SK-N-SH (cell line): ENCODE data around the gene TMEM164. TPM values are rescaled to one million over a fixed set of nuclear protein-coding genes. Genes with fewer than 3 reads are reported as not detected.

Source experiments
- CTCF ChIA-PET: fragments of 300-600, 350-600 bp; formaldehyde crosslinking; extraction: SDS; loops from one replicate; lab custom pipeline; 2021; lab: Yijun Ruan, JAX
- POLR2A ChIA-PET: fragments of 350-600 bp; sonication (Branson Sonifier 250); formaldehyde crosslinking; extraction: SDS; loops from one replicate; lab custom pipeline; 2020; ENCODE audit warnings: antibody characterized with exemption, inconsistent platforms; lab: Yijun Ruan, JAX
- DNase-seq: peaks from one replicate; pipeline ENCODE4 v3.0.0; 2012
- H2AFZ ChIP-seq: fragments of 200-600 bp; sonication (generic); 2 replicates; pipeline ENCODE4 v1.8.1; 2016; ENCODE audit warnings: antibody characterized with exemption, mild to moderate bottlenecking, low read depth
- H3F3A ChIP-seq: fragments of 200-600 bp; sonication (generic); replicated peaks from 2 replicates; pipeline ENCODE3; 2016; ENCODE audit warnings: antibody characterized with exemption, mild to moderate bottlenecking; ENCODE audit not compliant: insufficient read depth
- H3K27ac ChIP-seq, 2 experiments: fragments of 200-500 bp in 1 of 2; fragments of 200-600 bp in 1 of 2; sonication (Bioruptor generic) in 1 of 2; sonication (generic), shearing (Covaris generic) in 1 of 2; 2 replicates each; pipeline versions ENCODE4 v1.5.1 to v1.6.1; 2014 to 2016; ENCODE audit warnings: low read depth in 2 of 2, inconsistent platforms in 1 of 2, low read length in 1 of 2, mild to moderate bottlenecking in 1 of 2, mixed read lengths in 1 of 2
- H3K27me3 ChIP-seq: fragments of 200-600 bp; sonication (generic), shearing (Covaris generic); 2 replicates; pipeline ENCODE4 v1.6.1; 2016; ENCODE audit warnings: mixed run types; ENCODE audit not compliant: insufficient read depth
- H3K36me3 ChIP-seq, 2 experiments: fragments of 200-500 bp in 1 of 2; fragments of 200-600 bp in 1 of 2; sonication (Bioruptor generic) in 1 of 2; sonication (generic) in 1 of 2; replicated peaks in 1 of 2; 2 replicates each; pipeline versions ENCODE3 to v1.5.1; 2014 to 2016; ENCODE audit warnings: low read length in 1 of 2, mild to moderate bottlenecking in 1 of 2; ENCODE audit not compliant: insufficient read depth in 2 of 2, control insufficient read depth in 1 of 2
- H3K4me1 ChIP-seq, 2 experiments: fragments of 200-500 bp in 1 of 2; fragments of 200-600 bp in 1 of 2; sonication (Bioruptor generic) in 1 of 2; sonication (generic), shearing (Covaris generic) in 1 of 2; 2 replicates each; pipeline versions ENCODE4 v1.5.1 to v1.6.1; 2014 to 2016; ENCODE audit warnings: low read depth in 1 of 2, low read length in 1 of 2, mixed run types in 1 of 2; ENCODE audit not compliant: insufficient read depth in 2 of 2, control insufficient read depth in 1 of 2
- H3K4me2 ChIP-seq: fragments of 200-600 bp; sonication (generic), shearing (Covaris generic); 2 replicates; pipeline ENCODE4 v1.6.1; 2017; ENCODE audit warnings: mixed run types
- H3K4me3 ChIP-seq, 2 experiments: fragments of 200-500 bp in 1 of 2; fragments of 200-600 bp in 1 of 2; sonication (Bioruptor generic) in 1 of 2; sonication (generic), shearing (Covaris generic) in 1 of 2; 2 replicates each; pipeline versions ENCODE4 v1.5.1 to v1.8.1; 2014 to 2016; ENCODE audit warnings: low read depth in 2 of 2, inconsistent platforms in 1 of 2, low read length in 1 of 2, mild to moderate bottlenecking in 1 of 2, mixed read lengths in 1 of 2, moderate library complexity in 1 of 2
- H3K79me2 ChIP-seq: fragments of 200-600 bp; sonication (generic); 2 replicates; pipeline ENCODE4 v1.8.1; 2017; ENCODE audit warnings: mild to moderate bottlenecking; ENCODE audit not compliant: insufficient read depth
- H3K9ac ChIP-seq: fragments of 200-600 bp; sonication (generic); 2 replicates; pipeline ENCODE4 v1.6.1; 2017; ENCODE audit warnings: mixed run types
- H3K9me2 ChIP-seq: fragments of 200-600 bp; sonication (generic); 2 replicates; pipeline ENCODE4 v1.6.1; 2017; ENCODE audit warnings: mixed run types
- H3K9me3 ChIP-seq: fragments of 200-600 bp; sonication (generic); 2 replicates; pipeline ENCODE4 v1.6.1; 2017; ENCODE audit warnings: mixed run types, mild to moderate bottlenecking, moderate library complexity
- H4K20me1 ChIP-seq: fragments of 200-600 bp; sonication (generic); 2 replicates; pipeline ENCODE4 v1.6.1; 2017; ENCODE audit warnings: mild to moderate bottlenecking, mixed run types; ENCODE audit not compliant: insufficient read depth
- CHD2 ChIP-seq: fragments of 150-350 bp; IDR thresholded peaks from 2 replicates; pipeline ENCODE4 v1.6.1; 2018; ENCODE audit warnings: low read length; ENCODE audit not compliant: partially characterized antibody
- EP300 ChIP-seq, 2 experiments: IDR thresholded peaks; 2 replicates each; pipeline versions ENCODE4 v1.4.0 to v1.6.1; 2012; ENCODE audit warnings: borderline replicate concordance in 1 of 2, low read depth in 1 of 2, low read length in 1 of 2
- EZH2phosphoT487 ChIP-seq: fragments of 200-600 bp; sonication (generic); IDR thresholded peaks from 2 replicates; pipeline ENCODE4 v1.6.1; 2017; ENCODE audit warnings: low read depth, mixed run types, mild to moderate bottlenecking, antibody characterized with exemption, moderate library complexity, borderline replicate concordance
- FOSL2 ChIP-seq: IDR thresholded peaks from 2 replicates; pipeline ENCODE4 v1.4.0; 2012; ENCODE audit warnings: low read depth, mild to moderate bottlenecking, moderate library complexity, borderline replicate concordance
- GATA2 ChIP-seq: sonication (generic); formaldehyde crosslinking; IDR thresholded peaks from 2 replicates; pipeline ENCODE4 v1.5.0; 2020; ENCODE audit warnings: mild to moderate bottlenecking, missing genetic modification reagents
- JUND ChIP-seq: IDR thresholded peaks from 2 replicates; pipeline ENCODE4 v1.4.0; 2012
- MEF2A ChIP-seq: IDR thresholded peaks from 2 replicates; pipeline ENCODE4 v1.4.0; 2012; ENCODE audit warnings: low read depth, borderline replicate concordance
- MXI1 ChIP-seq: IDR thresholded peaks from 2 replicates; pipeline ENCODE4 v1.6.1; 2012; ENCODE audit warnings: mild to moderate bottlenecking, low read depth, low read length, improper control_type of control experiment
- POLR2AphosphoS5 ChIP-seq: IDR thresholded peaks from 2 replicates; pipeline ENCODE4 v1.6.1; 2012; ENCODE audit warnings: low read depth, low read length
- RAD21 ChIP-seq: IDR thresholded peaks from 2 replicates; pipeline ENCODE4 v1.6.1; 2012; ENCODE audit warnings: mild to moderate bottlenecking, low read length
- REST ChIP-seq: IDR thresholded peaks from 2 replicates; pipeline ENCODE4 v1.6.1; 2012; ENCODE audit warnings: mild to moderate bottlenecking, low read depth, low read length, moderate library complexity
- RFX5 ChIP-seq: IDR thresholded peaks from 2 replicates; pipeline ENCODE4 v1.6.1; 2012; ENCODE audit warnings: mild to moderate bottlenecking, improper control_type of control experiment, low read length
- SIN3A ChIP-seq: IDR thresholded peaks from 2 replicates; pipeline ENCODE4 v1.6.1; 2012; ENCODE audit warnings: low read depth, mild to moderate bottlenecking, low read length, moderate library complexity, borderline replicate concordance
- SMC3 ChIP-seq: IDR thresholded peaks from 2 replicates; pipeline ENCODE4 v1.6.1; 2012; ENCODE audit warnings: low read depth, low read length, improper control_type of control experiment
- TCF12 ChIP-seq: IDR thresholded peaks from 2 replicates; pipeline ENCODE4 v1.4.0; 2012
- USF2 ChIP-seq: fragments of 150-350 bp; IDR thresholded peaks from 2 replicates; pipeline ENCODE4 v1.6.1; 2017; ENCODE audit warnings: antibody characterized with exemption, low read length, low read depth, borderline replicate concordance
- YY1 ChIP-seq: IDR thresholded peaks from 2 replicates; pipeline ENCODE4 v1.4.0; 2012; ENCODE audit warnings: low read depth, mild to moderate bottlenecking
- ZBTB33 ChIP-seq: IDR thresholded peaks from 2 replicates; pipeline ENCODE4 v1.4.0; 2012; ENCODE audit warnings: low read depth, borderline replicate concordance
- WGBS: methylation state at CpG from one replicate; pipeline ENCODE4 v1.1.6; 2017; ENCODE audit warnings: low lambda C conversion rate; 5-methylcytosine and 5-hydroxymethylcytosine counted together
- polyA plus RNA-seq, 3 experiments: library from polyadenylated mRNA; depleted of rRNA; stranded (reverse); fragments of >200 nt; gene quantifications; 2 replicates each; pipeline ENCODE4 v1.2.3, GENCODE V29; 2012

TMEM164 gene
- polyA plus RNA-seq, 1 of the 3 experiments (the other 2 are of a cell fraction), result 11.9 TPM

GRCh38 chrX:110046971-110047370 lies 44.1 kb downstream of the TMEM164 start (continued):
- no peak for TF ChIP-seq POLR2AphosphoS5
- TF ChIP-seq SIN3A, result no peak
- TF ChIP-seq USF2, result no peak
- TF ChIP-seq MEF2A, result no peak
- no peak for TF ChIP-seq RAD21

- CTCF ChIA-PET, result no interaction called here
- peaks cover 7% of the 10 kb centered on the region; the same call in 1 of the 2 replicates for H3K27me3 ChIP-seq
- H4K20me1 ChIP-seq, result no peaks in the 10 kb centered on the region
- no peaks in the 10 kb centered on the region for H3K9me2 ChIP-seq
- H3K9me3 ChIP-seq, result no peaks in the 10 kb centered on the region
- no peaks in the 10 kb centered on the region; a peak in 1 of 4 replicates for H3K4me1 ChIP-seq
- no peak for TF ChIP-seq FOSL2
- TF ChIP-seq USF2, result no peak
- TF ChIP-seq MXI1, result no peak
- TF ChIP-seq MEF2A, result no peak
- TF ChIP-seq EP300 (IDR thresholded peaks at IDR 0.05; ENCODE audit: borderline replicate concordance in 1 of 2, low read depth in 1 of 2, low read length in 1 of 2), result no peak
- no peak for TF ChIP-seq GATA2 (CRISPR knock-in tag)
- no peak for TF ChIP-seq ZBTB33
- TF ChIP-seq SIN3A, result no peak
- TF ChIP-seq TCF12, result no peak
- TF ChIP-seq CHD2, result no peak
- TF ChIP-seq RFX5, result no peak
- TF ChIP-seq REST, result no peak
- no peak for TF ChIP-seq EZH2phosphoT487
- no peak for TF ChIP-seq YY1
- TF ChIP-seq SMC3, result no peak
- no peak for TF ChIP-seq JUND
- no peaks in the 10 kb centered on the region for H3F3A ChIP-seq
- H3K4me3 ChIP-seq, result no peak overlapping the region
- no peak overlapping the region for H3K9ac ChIP-seq
- POLR2A ChIA-PET, result no interaction called here
- no peak overlapping the region for H3K27ac ChIP-seq
- no peak overlapping the region for H3K4me2 ChIP-seq
- H3K79me2 ChIP-seq, result no peaks in the 10 kb centered on the region
- H2AFZ ChIP-seq, result no peak overlapping the region
- no peaks in the 10 kb centered on the region for H3K36me3 ChIP-seq
- DNase-seq, result no peak
- WGBS, result 31% methylated on average over 1 of the region's 1 CpG
These were observed 46.2 kb downstream of the TMEM164 start for GRCh38 chrX:110049096-110049495.
